Measurements from ENCODE around the gene ZNF512.

Gene ZNF512

DNA sequence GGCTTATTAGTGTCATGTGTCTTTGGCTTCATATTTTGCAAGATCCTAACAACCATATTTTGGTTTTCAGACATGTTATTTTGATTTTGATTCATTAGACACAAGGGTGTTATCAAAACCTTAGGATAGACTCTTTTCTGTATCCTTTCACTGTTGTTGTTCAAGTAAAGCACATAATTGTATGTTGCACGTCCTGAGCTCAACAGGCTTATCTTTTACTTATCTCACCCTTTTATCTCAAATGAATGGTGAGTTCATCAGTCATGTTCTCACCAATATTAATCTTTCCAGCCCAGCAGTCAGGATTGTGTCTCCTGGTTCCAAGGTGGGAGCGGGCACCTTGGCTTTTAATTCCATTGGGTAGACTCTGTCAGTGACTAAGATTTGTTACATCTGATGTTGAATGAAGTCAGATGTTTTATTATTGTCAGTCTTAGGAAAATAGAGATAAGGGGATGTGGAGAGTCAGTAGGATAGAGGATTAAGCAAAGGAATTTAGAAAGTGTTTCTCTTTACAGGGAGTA, 57.9 kb downstream of the ZNF512 start:
- DNase-seq, result no peak
- no peak overlapping the region for H3K4me3 Mint-ChIP-seq
- H3K9me3 Mint-ChIP-seq, result no peaks in the 10 kb centered on the region
- no peak overlapping the region for H3K27ac Mint-ChIP-seq
- no peak for ATAC-seq
- peaks cover 22% of the 10 kb centered on the region for H3K4me1 Mint-ChIP-seq
- H3K27me3 Mint-ChIP-seq, result no peaks in the 10 kb centered on the region

DNA sequence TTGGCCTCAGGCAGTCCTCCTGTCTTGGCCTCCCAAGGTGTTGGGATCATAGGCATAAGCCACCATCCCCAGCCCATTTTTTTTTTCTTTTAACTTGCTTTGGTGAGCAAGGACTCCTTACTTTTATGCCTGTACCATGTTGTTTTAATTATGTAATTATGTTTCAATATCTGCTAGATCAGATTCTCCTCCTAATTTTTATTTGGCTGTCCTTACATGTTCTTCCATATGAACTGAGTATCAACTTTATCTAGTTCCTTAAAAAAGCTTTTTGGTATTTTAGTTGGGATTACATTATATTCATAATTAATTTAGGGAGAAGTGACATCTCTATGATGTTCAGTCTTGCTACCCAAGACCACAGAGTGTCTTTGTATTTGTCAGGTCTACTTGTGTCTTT, 62.4 kb downstream of the ZNF512 start:
- H3K27ac Mint-ChIP-seq, result peak overlapping the region in 1 of 2 donors; percentile 48
- no peak overlapping the region for H3K4me3 Mint-ChIP-seq
- H3K27me3 Mint-ChIP-seq, result no peaks in the 10 kb centered on the region
- ATAC-seq (no peak), DNase-seq (no peak)
- no peaks in the 10 kb centered on the region for H3K4me1 Mint-ChIP-seq
- no peaks in the 10 kb centered on the region for H3K9me3 Mint-ChIP-seq

DNA sequence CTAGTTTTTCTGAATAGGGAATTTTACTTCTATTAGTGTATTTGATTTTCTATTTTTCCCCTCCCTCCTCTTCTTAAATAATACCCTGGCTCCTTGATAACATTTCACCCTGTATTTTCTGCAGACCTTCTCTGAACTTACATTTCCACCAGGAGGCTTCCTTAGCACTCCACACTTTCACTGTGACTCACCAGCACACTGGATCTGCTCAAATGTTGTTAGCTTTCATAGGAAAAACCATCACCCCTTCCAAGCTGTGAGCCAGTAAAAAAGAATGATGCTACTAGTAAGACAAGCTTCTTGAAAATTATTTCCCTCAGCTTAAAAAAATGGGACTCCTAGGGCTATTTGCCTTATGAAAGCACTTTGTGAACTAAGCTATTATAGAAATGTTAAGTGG, 64.4 kb downstream of the ZNF512 start:
- Mint-ChIP-seq H3K4me3 (no peak overlapping the region), H3K27ac (no peak overlapping the region), H3K4me1 (peaks cover under 1% of the 10 kb centered on the region), H3K27me3 (no peaks in the 10 kb centered on the region), H3K9me3 (no peaks in the 10 kb centered on the region)
- DNase-seq (no peak), ATAC-seq (no peak)

DNA sequence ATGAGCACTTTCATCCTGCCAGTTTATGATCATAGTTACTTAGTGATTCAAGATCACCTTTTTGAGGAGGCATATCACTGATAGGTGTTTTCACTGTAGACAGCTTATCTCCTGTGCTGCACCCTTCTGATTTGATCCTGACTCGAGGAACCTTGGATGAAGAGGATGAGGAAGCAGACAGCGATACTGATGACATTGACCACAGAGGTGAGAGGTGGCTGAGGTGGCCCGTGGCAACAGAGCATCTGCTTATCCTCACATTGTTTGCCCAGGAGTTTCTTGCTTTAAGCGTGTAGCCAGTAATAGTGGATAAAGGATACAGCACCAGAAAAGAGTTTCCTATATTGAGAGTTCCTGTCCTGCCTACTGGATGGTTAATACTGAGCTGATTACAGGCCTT, 64.9 kb downstream of the ZNF512 start:
- ATAC-seq (no peak), DNase-seq (no peak)
- no peaks in the 10 kb centered on the region for H3K9me3 Mint-ChIP-seq
- peak overlapping the region in 1 of 2 donors; percentile 94 for H3K27ac Mint-ChIP-seq
- H3K4me1 Mint-ChIP-seq, result peaks cover 5% of the 10 kb centered on the region
- no peaks in the 10 kb centered on the region for H3K27me3 Mint-ChIP-seq
- no peak overlapping the region for H3K4me3 Mint-ChIP-seq

DNA sequence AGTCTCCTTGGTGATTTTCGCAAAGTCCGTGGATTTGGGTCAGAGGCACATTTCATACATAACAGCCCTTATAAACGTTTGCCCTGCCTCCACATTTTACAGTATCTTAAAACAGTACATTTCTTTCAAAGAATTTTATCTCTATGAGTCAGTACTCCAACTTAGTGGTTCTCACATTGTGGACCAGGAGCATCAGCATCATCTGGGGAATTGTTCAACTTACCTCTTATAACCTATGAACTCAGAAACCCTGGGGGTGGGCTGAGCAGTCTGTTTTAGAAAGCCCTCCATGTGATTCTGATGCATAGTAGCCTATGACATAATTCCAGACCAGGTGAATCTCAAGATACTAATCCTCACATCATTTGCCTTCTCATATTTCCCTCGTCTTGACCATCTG, 68.2 kb downstream of the ZNF512 start:
- no peak for DNase-seq
- peaks cover 18% of the 10 kb centered on the region for H3K4me1 Mint-ChIP-seq
- H3K4me3 Mint-ChIP-seq, result no peak overlapping the region
- H3K27me3 Mint-ChIP-seq, result no peaks in the 10 kb centered on the region
- H3K9me3 Mint-ChIP-seq, result no peaks in the 10 kb centered on the region
- no peak overlapping the region for H3K27ac Mint-ChIP-seq
- ATAC-seq, result no peak

DNA sequence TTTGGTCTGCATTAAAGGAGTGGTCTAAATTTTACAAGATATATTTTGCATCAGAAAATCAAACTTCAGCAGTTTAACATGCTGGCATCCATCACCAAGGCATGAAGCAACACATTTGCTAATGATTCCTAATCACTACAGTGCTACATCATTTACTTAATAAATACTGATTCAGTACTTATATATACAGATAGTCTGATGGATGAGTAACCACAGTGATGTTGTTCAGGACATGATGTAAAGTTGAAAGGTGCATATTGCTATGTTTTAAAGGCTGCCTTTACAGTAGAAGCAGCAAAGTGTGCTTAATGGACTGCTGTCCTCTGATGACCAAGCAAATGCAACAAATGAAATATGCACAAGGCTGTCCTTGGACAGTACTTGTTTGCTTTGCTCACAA, 69.5 kb downstream of the ZNF512 start:
- ATAC-seq, result no peak
- no peaks in the 10 kb centered on the region for H3K27me3 Mint-ChIP-seq
- H3K4me1 Mint-ChIP-seq, result peaks cover 18% of the 10 kb centered on the region
- no peaks in the 10 kb centered on the region for H3K9me3 Mint-ChIP-seq
- no peak for DNase-seq
- no peak overlapping the region for H3K27ac Mint-ChIP-seq
- H3K4me3 Mint-ChIP-seq, result no peak overlapping the region

DNA sequence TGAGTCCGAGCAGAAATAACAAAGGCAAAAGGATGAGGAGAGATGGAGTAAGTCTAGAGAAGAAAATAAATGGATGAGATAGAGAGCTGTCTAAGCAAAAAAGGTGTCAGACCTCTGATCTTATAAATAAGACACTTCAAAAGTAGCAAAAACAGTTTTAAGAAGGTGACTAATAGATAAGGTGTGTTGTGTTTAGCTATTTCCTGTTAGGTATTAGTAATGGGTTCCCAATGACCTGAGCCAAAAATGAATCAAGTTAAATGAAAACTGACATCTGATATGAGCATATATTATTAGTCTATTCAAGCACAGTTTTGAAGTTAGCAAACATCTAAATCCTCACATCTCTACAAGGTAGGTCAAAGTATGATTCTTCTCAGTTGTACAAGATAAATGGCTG, 69.9 kb downstream of the ZNF512 start:
- ATAC-seq, result peak; percentile 50

DNA sequence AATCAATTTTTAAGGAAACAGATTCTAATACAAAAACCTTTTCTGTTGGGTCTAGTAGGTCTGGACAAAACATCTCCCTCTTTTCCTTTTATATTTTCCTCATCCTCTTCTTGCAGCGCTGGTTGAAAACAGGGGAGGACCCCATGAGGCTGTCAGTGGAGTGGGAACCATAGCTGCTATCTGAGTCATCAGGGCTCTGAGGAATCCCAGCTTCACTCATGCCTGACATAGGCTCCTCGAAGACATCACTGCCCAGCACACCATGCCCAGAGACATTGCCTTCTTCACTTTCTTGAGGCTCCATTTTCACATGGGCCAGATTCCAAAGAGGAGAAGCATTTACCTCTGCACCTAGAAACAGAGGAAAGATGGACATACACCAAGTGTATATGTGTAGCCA, 70.6 kb downstream of the ZNF512 start:
- peaks cover 18% of the 10 kb centered on the region for H3K4me1 Mint-ChIP-seq
- DNase-seq (no peak), ATAC-seq (no peak)
- H3K27me3 Mint-ChIP-seq, result no peaks in the 10 kb centered on the region
- no peak overlapping the region for H3K4me3 Mint-ChIP-seq
- no peaks in the 10 kb centered on the region for H3K9me3 Mint-ChIP-seq
- peak overlapping the region in 1 of 2 donors; percentile 92 for H3K27ac Mint-ChIP-seq

More for the DNA sequence above, 69.9 kb downstream of the ZNF512 start:
- H3K27me3 Mint-ChIP-seq, result no peaks in the 10 kb centered on the region
- no peak overlapping the region for H3K27ac Mint-ChIP-seq
- peaks cover 18% of the 10 kb centered on the region for H3K4me1 Mint-ChIP-seq
- no peak for DNase-seq
- no peak overlapping the region for H3K4me3 Mint-ChIP-seq
- H3K9me3 Mint-ChIP-seq, result no peaks in the 10 kb centered on the region

DNA sequence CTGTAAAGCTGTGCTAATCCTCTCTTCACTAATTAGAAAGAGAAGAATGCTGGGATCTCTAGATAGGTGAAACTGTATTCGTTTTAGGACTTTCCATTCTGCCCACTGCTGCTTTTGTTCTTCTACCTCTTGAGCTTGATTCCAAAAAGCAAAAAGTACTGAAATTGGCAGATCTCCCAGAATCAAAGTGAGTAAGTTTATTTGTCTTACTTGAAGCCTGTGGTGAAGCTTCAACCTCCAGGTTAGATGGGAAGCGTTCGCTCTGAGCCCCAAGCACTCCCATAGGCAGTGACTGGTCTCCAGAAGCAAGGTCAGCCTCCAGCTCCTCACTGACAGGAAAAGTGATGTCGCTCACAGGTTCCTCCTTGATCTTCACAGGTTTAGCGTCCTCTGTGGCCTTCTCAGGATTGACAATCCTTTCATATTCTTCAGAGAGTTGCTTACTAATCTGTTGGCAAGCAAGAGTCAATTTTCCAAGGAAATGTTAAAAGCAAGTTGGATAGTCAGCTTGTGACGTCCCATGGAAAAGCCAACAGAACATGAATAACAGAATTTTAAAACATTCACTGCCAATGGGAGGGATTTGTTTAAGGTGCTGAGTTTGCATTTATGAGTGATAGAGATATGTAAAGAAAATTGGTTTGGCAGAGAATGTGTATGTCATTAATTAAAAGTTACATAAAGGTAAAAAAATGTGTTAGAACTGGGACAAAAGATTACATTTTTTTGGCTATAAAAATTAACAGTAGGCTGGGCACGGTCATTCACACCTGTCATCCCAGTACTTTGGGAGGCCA, 72.5 kb downstream of the ZNF512 start:
- H3K27me3 Mint-ChIP-seq, result no peaks in the 10 kb centered on the region
- H3K4me1 Mint-ChIP-seq, result peaks cover 18% of the 10 kb centered on the region
- H3K4me3 Mint-ChIP-seq, result no peak overlapping the region
- no peak overlapping the region for H3K27ac Mint-ChIP-seq
- no peak for ATAC-seq
- no peaks in the 10 kb centered on the region for H3K9me3 Mint-ChIP-seq
- no peak for DNase-seq

DNA sequence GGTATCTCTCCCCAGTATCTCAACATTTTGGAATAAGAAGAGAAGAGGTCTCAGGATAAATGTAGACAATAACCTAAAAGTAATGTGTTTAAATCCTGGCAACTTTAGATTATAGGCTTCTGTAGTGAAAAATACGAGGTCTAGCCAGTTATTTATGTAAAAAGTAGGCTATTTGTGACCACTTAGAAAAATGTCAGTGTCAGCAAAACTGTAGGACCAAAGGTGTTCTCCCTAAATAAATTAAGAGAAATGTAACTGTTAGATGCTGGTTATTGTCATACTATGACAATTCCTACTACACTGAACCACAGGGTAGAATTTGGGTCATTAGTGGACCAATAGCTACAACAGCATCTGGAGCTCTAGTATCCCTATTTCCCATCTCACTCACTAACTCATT, 78.5 kb downstream of the ZNF512 start:
- Mint-ChIP-seq H3K27ac (no peak overlapping the region), H3K9me3 (no peaks in the 10 kb centered on the region), H3K4me3 (no peak overlapping the region), H3K27me3 (no peaks in the 10 kb centered on the region), H3K4me1 (peaks cover 39% of the 10 kb centered on the region)
- DNase-seq (no peak), ATAC-seq (no peak)

DNA sequence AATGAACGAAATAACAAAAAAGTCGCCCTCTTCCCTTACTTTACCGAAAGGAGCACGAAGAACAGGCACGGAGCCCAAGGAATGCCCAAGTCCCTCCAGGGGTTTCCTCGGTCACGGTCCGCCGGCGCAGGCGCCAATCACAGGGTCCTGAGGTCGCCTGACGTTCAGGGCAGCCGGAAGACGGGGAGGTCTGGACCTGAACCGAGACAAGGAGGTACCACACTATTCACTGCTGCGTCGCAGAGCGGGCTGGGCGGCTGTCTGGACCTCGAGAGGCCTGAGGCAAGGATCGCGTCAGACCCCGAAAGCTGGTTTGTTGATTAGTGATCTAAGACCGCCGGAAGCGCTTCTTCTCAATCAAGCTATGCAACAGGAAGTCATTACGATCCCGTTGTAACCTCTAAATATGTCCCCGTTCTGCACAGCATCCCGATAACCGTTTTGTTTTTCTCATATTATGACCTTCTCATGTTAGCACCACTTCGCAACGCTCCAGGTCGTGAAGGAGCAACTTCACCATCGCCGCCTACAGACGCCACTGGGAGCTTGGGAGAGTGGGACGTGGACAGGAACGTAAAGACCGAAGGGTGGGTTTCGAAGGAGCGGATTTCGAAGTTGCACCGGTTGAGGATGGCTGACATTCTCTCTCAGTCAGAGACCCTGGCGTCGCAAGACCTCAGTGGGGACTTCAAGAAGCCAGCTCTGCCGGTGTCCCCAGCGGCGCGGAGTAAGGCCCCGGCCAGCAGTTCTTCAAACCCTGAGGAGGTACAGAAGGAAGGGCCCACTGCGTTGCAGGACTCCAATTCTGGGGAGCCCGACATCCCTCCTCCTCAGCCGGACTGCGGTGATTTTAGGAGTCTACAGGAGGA, 80.7 kb downstream of the ZNF512 start, which contains the start of the genes SLC4A1AP and SUPT7L:
SLC4A1AP (plus strand) TSS at position 605 of the 869 bp plus-strand sequence; CDS start at position 631, 26 bp downstream.
SUPT7L (minus strand) TSS at position 330 of the 869 bp plus-strand sequence. CDS start 1,422 bp downstream, outside the sequence.
- H3K9me3 Mint-ChIP-seq, result no peaks in the 10 kb centered on the region
- no peaks in the 10 kb centered on the region for H3K27me3 Mint-ChIP-seq
- H3K27ac Mint-ChIP-seq, result peak within 1 kb of the TSS; percentile 99 to 100
- H3K4me3 Mint-ChIP-seq, result peak within 1 kb of the TSS; percentile 99
- DNase-seq (peak; percentile 80 to 82), ATAC-seq (peak; percentile 92)
- H3K4me1 Mint-ChIP-seq, result peaks cover 46% of the 10 kb centered on the region

DNA sequence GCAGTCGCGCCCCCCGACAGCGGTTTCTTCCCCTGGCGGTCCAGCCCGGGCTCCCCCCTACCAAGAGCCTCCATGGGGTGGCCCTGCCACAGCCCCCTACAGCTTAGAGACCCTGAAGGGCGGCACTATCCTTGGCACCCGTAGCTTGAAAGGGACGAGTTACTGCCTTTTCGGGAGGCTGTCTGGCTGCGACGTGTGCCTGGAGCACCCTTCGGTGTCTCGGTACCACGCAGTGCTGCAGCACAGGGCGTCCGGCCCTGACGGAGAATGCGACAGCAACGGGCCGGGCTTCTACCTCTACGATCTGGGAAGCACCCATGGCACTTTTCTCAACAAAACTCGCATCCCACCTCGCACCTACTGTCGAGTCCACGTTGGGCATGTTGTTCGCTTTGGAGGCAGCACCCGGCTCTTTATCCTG, 81.3 kb downstream of the ZNF512 start:
- Mint-ChIP-seq H3K4me1 (peaks cover 46% of the 10 kb centered on the region), H3K9me3 (no peaks in the 10 kb centered on the region), H3K4me3 (peak overlapping the region; percentile 99), H3K27ac (peak overlapping the region; percentile 99 to 100), H3K27me3 (no peaks in the 10 kb centered on the region)
- no peak for ATAC-seq
- no peak for DNase-seq

DNA sequence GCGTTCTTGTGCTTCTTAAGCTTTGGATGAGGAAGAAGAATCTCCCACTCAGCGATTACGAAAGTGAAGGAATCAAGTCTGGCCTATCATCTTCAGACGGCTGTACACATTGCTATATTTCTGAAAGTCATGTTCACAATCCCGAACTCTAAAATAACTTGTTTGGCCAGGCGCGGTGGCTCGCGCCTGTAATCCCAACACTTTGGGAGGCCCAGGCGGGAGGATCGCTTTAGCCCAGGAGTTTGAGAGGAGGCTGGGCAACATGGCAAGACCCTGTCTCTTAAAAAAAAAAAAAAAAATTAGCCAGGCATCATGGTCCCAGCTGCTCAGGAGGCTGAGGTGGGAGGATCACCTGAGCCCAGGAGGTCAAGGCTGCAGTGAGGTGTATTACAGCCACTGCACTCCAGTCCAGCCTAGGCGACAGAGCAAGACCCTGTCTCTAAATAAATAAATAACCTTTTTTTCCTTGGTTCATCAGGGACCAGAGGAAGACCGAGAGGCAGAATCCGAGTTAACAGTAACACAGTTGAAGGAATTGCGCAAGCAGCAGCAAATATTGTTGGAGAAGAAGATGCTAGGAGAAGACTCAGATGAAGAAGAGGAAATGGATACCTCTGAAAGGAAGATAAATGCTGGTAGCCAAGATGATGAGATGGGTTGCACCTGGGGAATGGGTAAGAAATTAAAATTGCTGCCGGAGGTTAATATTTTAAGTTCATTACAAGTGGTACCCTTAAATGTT, 82.0 kb downstream of the ZNF512 start:
- H3K4me1 Mint-ChIP-seq, result peaks cover 46% of the 10 kb centered on the region
- H3K9me3 Mint-ChIP-seq, result no peaks in the 10 kb centered on the region
- peak overlapping the region; percentile 7 to 99 for H3K27ac Mint-ChIP-seq
- ATAC-seq (no peak), DNase-seq (no peak)
- H3K27me3 Mint-ChIP-seq, result no peaks in the 10 kb centered on the region
- H3K4me3 Mint-ChIP-seq, result peak overlapping the region; percentile 99

DNA sequence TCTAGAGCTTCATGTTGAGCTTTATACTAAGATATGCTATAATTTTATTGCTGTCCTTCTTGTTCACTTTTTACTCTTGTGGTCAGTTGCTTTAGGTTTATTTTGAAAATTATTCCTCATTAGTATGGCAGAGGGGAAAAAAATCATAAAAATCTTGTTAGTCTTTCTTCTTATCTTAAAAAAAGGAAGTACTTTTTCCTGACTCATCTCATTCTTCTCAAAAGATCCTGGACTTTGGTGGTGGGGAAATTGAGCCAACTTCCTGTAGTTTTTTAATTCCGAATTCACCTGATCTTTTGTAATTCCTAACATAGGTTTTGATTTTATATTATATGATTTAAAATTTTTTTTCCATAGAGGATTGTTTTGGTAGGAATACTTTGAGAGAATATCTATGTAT, 84.6 kb downstream of the ZNF512 start:
- Mint-ChIP-seq H3K9me3 (no peaks in the 10 kb centered on the region), H3K27ac (no peak overlapping the region), H3K4me3 (no peak overlapping the region), H3K27me3 (no peaks in the 10 kb centered on the region), H3K4me1 (peaks cover 45% of the 10 kb centered on the region)
- ATAC-seq (no peak), DNase-seq (no peak)

DNA sequence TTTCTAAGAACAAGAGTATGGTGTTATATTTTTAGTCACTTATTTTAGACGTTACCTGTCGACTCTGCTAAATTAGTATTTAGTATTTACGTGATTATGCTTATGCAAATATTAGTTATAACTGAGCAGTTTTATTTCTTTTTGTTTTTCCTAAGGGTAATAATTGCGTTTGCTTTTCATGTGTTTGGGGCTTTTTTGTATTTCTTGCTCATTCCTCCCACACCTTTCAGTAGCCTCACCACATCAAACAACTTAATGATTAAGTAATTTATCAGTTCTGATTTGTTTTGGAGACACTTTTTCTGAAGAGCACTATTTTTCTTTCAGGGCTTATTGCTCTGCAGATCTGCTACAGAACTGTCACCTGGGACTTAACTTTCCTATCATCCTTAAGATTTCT, 88.4 kb downstream of the ZNF512 start:
- no peak overlapping the region for H3K4me3 Mint-ChIP-seq
- H3K27ac Mint-ChIP-seq, result peak overlapping the region in 1 of 2 donors; percentile 31
- no peak for ATAC-seq
- DNase-seq, result no peak
- H3K4me1 Mint-ChIP-seq, result peaks cover 23% of the 10 kb centered on the region
- H3K27me3 Mint-ChIP-seq, result no peaks in the 10 kb centered on the region
- H3K9me3 Mint-ChIP-seq, result no peaks in the 10 kb centered on the region
